Endothelial cell of coronary artery (primary cell): ENCODE data around the gene ODAPH. TPM values are rescaled to one million over a fixed set of nuclear protein-coding genes. Genes with fewer than 3 reads are reported as not detected.

Experiments
- total RNA-seq: library from RNA; depleted of rRNA; stranded (reverse); fragments of >200 nt; gene quantifications from 2 replicates; pipeline ENCODE4 v1.2.3, GENCODE V29; 2014

Gene ODAPH
- total RNA-seq: not detected in 2 replicates

GRCh38 chr4:75555294-75556164 lies at the start of gene ODAPH:
TSS of gene ODAPH (plus strand) at chr4:75556066. CDS start at chr4:75556083, 17 bp downstream.

GRCh38 chr4:75514131-75514948 lies 41.5 kb upstream of the ODAPH start, which contains the start of the genes RCHY1 and THAP6:
TSS of gene RCHY1 (minus strand) at chr4:75514403. CDS start at chr4:75514286, 117 bp downstream.
TSS of gene THAP6 (plus strand) at chr4:75514473. CDS start at chr4:75515453, 980 bp downstream.

Other genes with a start within 250 kb of the ODAPH start
- gene RCHY1, start 41.7 kb upstream of the ODAPH start, total RNA-seq: 33.9 and 45.5 TPM in 2 replicates
- 3.5 and 7.8 TPM in 2 replicates for gene THAP6, start 41.6 kb upstream of the ODAPH start, total RNA-seq
- gene CDKL2, start 74.5 kb downstream of the ODAPH start, total RNA-seq: under 0.01 and 0.09 TPM in 2 replicates
- gene G3BP2, start 117.3 kb downstream of the ODAPH start, total RNA-seq: 174 and 182 TPM in 2 replicates
- 67.3 and 85.4 TPM in 2 replicates for gene USO1, start 168.5 kb downstream of the ODAPH start, total RNA-seq